ENCODE results near the gene LDB2.

GRCh38 chr4:16772366-16772850 lies 126.0 kb downstream of the LDB2 start:
- TF ChIP-seq CTCF (conservative IDR thresholded peaks at IDR 0.05) (no peak), EZH2 (IDR thresholded peaks at IDR 0.05; ENCODE audit: low read depth) (no peak)
